Nephron (organoid): ENCODE measurements around the gene YWHAQ.
A peak's percentile ranks its signal among the peaks of the same experiment; 100 is the strongest.

Experiments used
- H3K27ac Mint-ChIP-seq, 3 experiments: 2 replicates each; pipeline ENCODE4 v1.8.0; 2020; ENCODE audit warnings: mixed read lengths in 3 of 3, mild to moderate bottlenecking in 2 of 3, moderate library complexity in 1 of 3
- H3K27me3 Mint-ChIP-seq: 2 replicates; pipeline ENCODE4 v1.8.0; 2021; ENCODE audit warnings: low read depth, mild to moderate bottlenecking, moderate library complexity, mixed read lengths
- H3K36me3 Mint-ChIP-seq: 2 replicates; pipeline ENCODE4 v1.8.0; 2020; ENCODE audit warnings: low read depth, mixed read lengths
- H3K4me1 Mint-ChIP-seq: 2 replicates; pipeline ENCODE4 v1.8.0; 2020; ENCODE audit warnings: mixed read lengths
- H3K4me3 Mint-ChIP-seq, 3 experiments: 2 replicates each; pipeline ENCODE4 v1.8.0; 2020; ENCODE audit warnings: mild to moderate bottlenecking in 3 of 3, mixed read lengths in 3 of 3, moderate library complexity in 2 of 3
- H3K9me3 Mint-ChIP-seq: 2 replicates; pipeline ENCODE4 v1.8.0; 2020; ENCODE audit warnings: mixed read lengths
- TF ChIP-seq, protein P1 (sequence below), 3 experiments: fragments of 200-600 bp; sonication (generic); IDR thresholded peaks; one replicate each; pipeline ENCODE4 v1.5.0; 2021; ENCODE audit warnings: antibody characterized with exemption in 3 of 3; ENCODE audit not compliant: unreplicated experiment in 3 of 3

The YWHAQ gene

GRCh38 chr2:9637330-9637729, 6.5 kb upstream of the YWHAQ start:
- Mint-ChIP-seq H3K4me3 (no peak overlapping the region), H3K4me1 (peaks cover 59% of the 10 kb centered on the region), H3K36me3 (no peaks in the 10 kb centered on the region), H3K27me3 (peaks cover 11% of the 10 kb centered on the region), H3K27ac (peak overlapping the region in 1 of 3 experiments; percentile 64), H3K9me3 (no peaks in the 10 kb centered on the region)
- TF ChIP-seq, protein P1, sequence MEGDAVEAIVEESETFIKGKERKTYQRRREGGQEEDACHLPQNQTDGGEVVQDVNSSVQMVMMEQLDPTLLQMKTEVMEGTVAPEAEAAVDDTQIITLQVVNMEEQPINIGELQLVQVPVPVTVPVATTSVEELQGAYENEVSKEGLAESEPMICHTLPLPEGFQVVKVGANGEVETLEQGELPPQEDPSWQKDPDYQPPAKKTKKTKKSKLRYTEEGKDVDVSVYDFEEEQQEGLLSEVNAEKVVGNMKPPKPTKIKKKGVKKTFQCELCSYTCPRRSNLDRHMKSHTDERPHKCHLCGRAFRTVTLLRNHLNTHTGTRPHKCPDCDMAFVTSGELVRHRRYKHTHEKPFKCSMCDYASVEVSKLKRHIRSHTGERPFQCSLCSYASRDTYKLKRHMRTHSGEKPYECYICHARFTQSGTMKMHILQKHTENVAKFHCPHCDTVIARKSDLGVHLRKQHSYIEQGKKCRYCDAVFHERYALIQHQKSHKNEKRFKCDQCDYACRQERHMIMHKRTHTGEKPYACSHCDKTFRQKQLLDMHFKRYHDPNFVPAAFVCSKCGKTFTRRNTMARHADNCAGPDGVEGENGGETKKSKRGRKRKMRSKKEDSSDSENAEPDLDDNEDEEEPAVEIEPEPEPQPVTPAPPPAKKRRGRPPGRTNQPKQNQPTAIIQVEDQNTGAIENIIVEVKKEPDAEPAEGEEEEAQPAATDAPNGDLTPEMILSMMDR (IDR thresholded peaks at IDR 0.05; ENCODE audit: unreplicated experiment in 3 of 3) = no peak

DNA sequence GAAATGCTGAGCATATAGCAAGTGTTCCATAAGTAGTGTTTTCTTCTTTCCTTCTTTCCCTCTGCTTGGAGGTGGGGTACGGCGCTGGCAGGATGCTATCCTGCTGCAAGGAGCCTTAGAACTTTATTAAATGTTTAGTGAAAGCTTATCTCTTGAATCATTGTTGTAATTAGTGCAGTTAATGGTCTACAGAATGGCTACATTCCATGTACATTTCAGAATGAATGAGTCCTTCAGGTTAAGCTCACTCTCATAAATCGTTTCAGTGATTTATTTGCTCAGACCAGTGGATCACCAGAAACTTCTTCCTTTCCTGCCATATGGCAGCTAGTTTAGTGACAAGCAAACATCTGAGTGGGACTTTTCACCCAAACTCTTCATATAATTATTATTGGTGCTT, 3.3 kb upstream of the YWHAQ start:
- TF ChIP-seq, protein P1 (IDR thresholded peaks at IDR 0.05; ENCODE audit: unreplicated experiment in 3 of 3) = no peak
- peaks cover 61% of the 10 kb centered on the region for H3K4me1 Mint-ChIP-seq
- H3K27ac Mint-ChIP-seq = peak overlapping the region in 1 of 3 experiments; percentile 42
- no peaks in the 10 kb centered on the region for H3K9me3 Mint-ChIP-seq
- H3K27me3 Mint-ChIP-seq = peaks cover 5% of the 10 kb centered on the region
- peaks cover 3% of the 10 kb centered on the region for H3K36me3 Mint-ChIP-seq
- peak overlapping the region in 2 of 3 experiments; percentile 56 to 61 for H3K4me3 Mint-ChIP-seq

DNA sequence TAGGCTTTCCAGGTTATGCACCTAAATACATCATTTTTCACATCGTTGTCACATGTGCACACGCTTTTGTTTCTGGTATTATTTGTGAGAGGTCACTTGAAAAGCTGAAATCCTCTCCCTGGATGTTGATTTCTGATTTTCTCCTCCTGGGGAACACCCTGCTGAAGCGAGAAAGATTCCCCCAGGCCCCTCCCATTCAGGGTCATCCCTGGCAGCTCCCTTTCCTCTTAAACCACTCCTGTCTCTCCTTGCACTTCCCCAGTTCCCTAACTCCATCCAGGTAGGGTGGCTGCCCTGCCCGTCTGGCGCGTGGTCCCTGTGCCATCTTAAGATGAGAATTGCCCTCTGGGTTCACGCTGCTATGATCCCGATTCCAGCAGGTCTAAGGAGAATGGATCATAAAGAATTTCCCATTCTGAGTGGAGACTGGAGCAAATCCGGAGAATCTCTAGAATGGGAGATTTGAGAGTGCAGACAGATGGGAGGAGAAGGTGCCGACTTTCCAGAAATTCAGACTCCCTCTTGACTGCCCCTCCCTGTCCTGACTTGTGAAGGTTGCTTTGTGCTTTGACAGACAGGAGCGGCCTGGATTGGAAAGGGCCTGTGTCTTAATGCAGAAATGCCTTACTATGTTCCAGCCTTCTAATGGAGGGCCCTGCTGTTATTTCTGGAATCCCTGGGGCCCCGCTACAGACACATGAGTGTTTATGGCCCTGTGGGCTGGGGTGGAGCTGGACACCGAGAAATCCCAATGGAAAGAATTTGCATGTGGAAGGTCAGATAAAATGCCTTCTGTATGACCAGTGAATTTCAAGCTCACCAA, 1.3 kb upstream of the YWHAQ start:
- peak overlapping the region; percentile 2 to 98 (median 95) for H3K27ac Mint-ChIP-seq
- H3K4me3 Mint-ChIP-seq = peak overlapping the region; percentile 76 to 93 (median 89)
- TF ChIP-seq, protein P1 (IDR thresholded peaks at IDR 0.05; ENCODE audit: unreplicated experiment in 3 of 3) = no peak
- H3K36me3 Mint-ChIP-seq = peaks cover 24% of the 10 kb centered on the region
- H3K4me1 Mint-ChIP-seq = peaks cover 64% of the 10 kb centered on the region
- H3K27me3 Mint-ChIP-seq = no peaks in the 10 kb centered on the region
- H3K9me3 Mint-ChIP-seq = no peaks in the 10 kb centered on the region

- Mint-ChIP-seq H3K9me3 (no peaks in the 10 kb centered on the region), H3K4me3 (peak overlapping the region; percentile 76 to 93 (median 89)), H3K27ac (peak overlapping the region; percentile 87 to 98 (median 95)), H3K27me3 (no peaks in the 10 kb centered on the region), H3K36me3 (peaks cover 30% of the 10 kb centered on the region), H3K4me1 (peaks cover 64% of the 10 kb centered on the region)
- TF ChIP-seq, protein P1 (IDR thresholded peaks at IDR 0.05; ENCODE audit: unreplicated experiment in 3 of 3) = no peak
Observed at GRCh38 chr2:9631553-9631819, 689 bp upstream of the YWHAQ start.

GRCh38 chr2:9630117-9630735, 571 bp downstream of the YWHAQ start:
- H3K27ac Mint-ChIP-seq = peak overlapping the region; percentile 92 to 98 (median 97)
- H3K4me1 Mint-ChIP-seq = peaks cover 73% of the 10 kb centered on the region
- no peaks in the 10 kb centered on the region for H3K27me3 Mint-ChIP-seq
- H3K9me3 Mint-ChIP-seq = no peaks in the 10 kb centered on the region
- H3K4me3 Mint-ChIP-seq = peak overlapping the region; percentile 92 to 100 (median 99)
- peaks cover 42% of the 10 kb centered on the region for H3K36me3 Mint-ChIP-seq
- TF ChIP-seq, protein P1 (IDR thresholded peaks at IDR 0.05; ENCODE audit: unreplicated experiment in 3 of 3) = no peak
